Astrocyte (in vitro differentiated cells and primary cell): Measurements from ENCODE around the gene HOXB7.
A peak's percentile ranks its signal among the peaks of the same experiment; 100 is the strongest.

Experiments used
- CTCF ChIP-seq: IDR thresholded peaks from 2 replicates; pipeline ENCODE4 v1.5.1; 2011; ENCODE audit warnings: low read depth, mild to moderate bottlenecking, inconsistent platforms, low read length, moderate library complexity; ENCODE audit not compliant: insufficient read depth
- EZH2 ChIP-seq: IDR thresholded peaks from 2 replicates; pipeline ENCODE4 v1.6.1; 2012; ENCODE audit warnings: mild to moderate bottlenecking, low read length, inconsistent platforms; ENCODE audit not compliant: insufficient read depth

DNA sequence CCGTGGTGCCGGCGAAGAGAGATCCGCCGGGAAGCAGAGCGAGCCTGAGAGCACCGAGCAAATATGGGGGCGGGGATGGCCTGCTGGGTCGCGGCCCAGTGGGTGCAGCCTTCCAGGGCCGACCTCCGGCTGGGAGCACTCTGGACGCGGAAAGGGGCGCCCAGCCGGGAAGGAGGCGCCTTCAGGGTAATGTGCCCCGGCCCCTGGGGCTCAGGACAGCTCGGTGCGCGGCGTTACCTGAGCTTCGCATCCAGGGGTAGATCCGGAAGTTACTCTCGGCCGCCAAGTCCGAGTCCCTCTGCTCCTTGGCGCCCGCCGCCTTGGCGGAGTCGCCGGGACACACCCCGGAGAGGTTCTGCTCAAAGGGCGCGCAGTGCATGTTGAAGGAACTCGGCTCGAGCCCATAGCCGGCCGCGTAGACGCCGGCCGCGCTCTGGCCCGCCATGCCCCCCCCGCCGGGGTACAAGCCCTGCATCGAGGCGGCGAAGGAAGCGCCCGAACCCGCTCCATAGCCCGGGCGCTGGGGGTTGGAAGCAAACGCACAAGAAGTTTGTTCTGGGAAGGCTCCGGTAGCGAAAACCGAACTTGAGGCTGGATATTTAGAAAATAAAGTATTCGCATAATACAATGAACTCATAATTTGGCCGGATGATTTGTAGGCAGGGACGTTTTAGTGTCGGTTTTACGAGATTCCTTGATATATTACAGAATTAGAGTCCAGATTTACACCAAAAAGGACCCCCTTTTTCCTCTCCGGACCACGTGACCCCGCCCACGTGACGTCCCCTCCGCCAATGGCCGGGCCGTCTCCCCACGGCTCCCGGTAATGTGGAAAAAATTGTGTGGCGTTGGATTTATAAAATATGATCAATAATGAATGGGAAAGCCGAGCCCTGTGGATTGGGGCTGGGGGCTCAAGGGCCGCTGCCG lies at the start of gene HOXB7:
- peak; percentile 98 for TF ChIP-seq EZH2
- TF ChIP-seq CTCF: no peak
